K562 (cell line): ENCODE results near the gene PPP3CA. TPM values are rescaled to one million over a fixed set of nuclear protein-coding genes. Genes with fewer than 3 reads are reported as not detected.

ENCODE experiments used
- ATAC-seq: fragments of 200-7000 bp; cut with Tn5 transposase; 3 replicates; pipeline ENCODE4 v1.9.1; 2020; ENCODE audit warnings: moderate library complexity
- BruUV-seq: library from RNA; stranded (reverse); fragments of 400-500 nt; replicated peaks from 2 replicates; lab custom pipeline; 2021; lab: Mats Ljungman, UMichigan
- CTCF ChIA-PET: fragments of 300-600 bp; formaldehyde crosslinking; extraction: SDS; loops from one replicate; lab custom pipeline; 2021; ENCODE audit warnings: low intra/inter-chr PET ratio; lab: Yijun Ruan, JAX
- POLR2A ChIA-PET: fragments of 300-600, 350-650 bp; sonication (Branson Sonifier 250); formaldehyde crosslinking; extraction: SDS; loops from one replicate; lab custom pipeline; 2021; ENCODE audit warnings: antibody characterized with exemption, inconsistent platforms; lab: Yijun Ruan, JAX
- DNase-seq, 4 experiments: peaks; one replicate each; pipeline versions ENCODE4 v3.0.0 to v3.0.0-alpha.2; 2011 to 2018; ENCODE audit warnings: low spot score in 3 of 4, mixed read lengths in 3 of 4; ENCODE audit errors: extremely low read depth in 1 of 4
- FAIRE-seq: peaks from 2 replicates; lab custom pipeline; 2011; peaks lifted over from hg19 to GRCh38; lab: Jason Lieb, UNC
- H2AFZ ChIP-seq: 2 replicates; pipeline ENCODE4 v1.6.0; 2011; ENCODE audit warnings: low read depth, low read length, control low read depth, inconsistent platforms
- H3K27ac ChIP-seq: fragments of 200-600 bp; 3 replicates; pipeline ENCODE4 v1.8.0; 2011; ENCODE audit warnings: low read depth, mild to moderate bottlenecking, control low read depth, inconsistent platforms, low read length, moderate library complexity, mixed read lengths; ENCODE audit errors: extremely low read depth
- H3K27me3 ChIP-seq, 2 experiments: fragments of 300-600 bp in 1 of 2; 2 replicates in 1 of 2; 3 replicates in 1 of 2; pipeline versions ENCODE4 v1.6.0 to v1.8.0; 2011; ENCODE audit warnings: inconsistent platforms in 2 of 2, low read length in 2 of 2, mild to moderate bottlenecking in 1 of 2, mixed read lengths in 1 of 2, moderate library complexity in 1 of 2; ENCODE audit not compliant: control insufficient read depth in 2 of 2, insufficient read depth in 2 of 2
- H3K36me3 ChIP-seq: fragments of 300-600 bp; 3 replicates; pipeline ENCODE4 v1.8.0; 2011; ENCODE audit warnings: mild to moderate bottlenecking, low read length, inconsistent platforms; ENCODE audit not compliant: control insufficient read depth, insufficient read depth
- H3K4me1 ChIP-seq, 2 experiments: fragments of 200-600 bp in 1 of 2; replicated peaks in 1 of 2; 2 replicates in 1 of 2; 3 replicates in 1 of 2; pipeline versions ENCODE4 v1.5.1 to v1.8.0; 2011; ENCODE audit warnings: inconsistent platforms in 2 of 2, low read length in 2 of 2, mild to moderate bottlenecking in 1 of 2, mixed read lengths in 1 of 2, moderate library complexity in 1 of 2; ENCODE audit not compliant: control insufficient read depth in 2 of 2, insufficient read depth in 2 of 2
- H3K4me2 ChIP-seq: 2 replicates; pipeline ENCODE4 v1.6.1; 2011; ENCODE audit warnings: low read length, control low read depth, inconsistent platforms, mixed read lengths; ENCODE audit not compliant: insufficient read depth
- H3K4me3 ChIP-seq: fragments of 200-600 bp; sonication (generic), shearing (Covaris generic); 2 replicates; pipeline ENCODE4 v1.5.1; 2016; ENCODE audit warnings: control low read depth, inconsistent platforms
- H3K79me2 ChIP-seq: fragments of 200-600 bp; 3 replicates; pipeline ENCODE4 v1.8.0; 2011; ENCODE audit warnings: low read length, inconsistent platforms; ENCODE audit not compliant: control insufficient read depth, insufficient read depth
- H3K9ac ChIP-seq, 2 experiments: 2 replicates each; pipeline versions ENCODE4 v1.6.0 to v1.6.1; 2011; ENCODE audit warnings: low read depth in 2 of 2, low read length in 2 of 2, control low read depth in 1 of 2, inconsistent platforms in 1 of 2, mild to moderate bottlenecking in 1 of 2, mixed read lengths in 1 of 2; ENCODE audit not compliant: insufficient read depth in 1 of 2
- H3K9me1 ChIP-seq: one replicate; pipeline ENCODE4 v1.6.0; 2011; ENCODE audit warnings: inconsistent platforms, mild to moderate bottlenecking, low read length, moderate library complexity; ENCODE audit not compliant: control insufficient read depth, insufficient read depth
- H3K9me3 ChIP-seq: replicated peaks from 2 replicates; pipeline ENCODE4 v1.5.1; 2011; ENCODE audit warnings: low read depth, low read length, inconsistent platforms; ENCODE audit not compliant: control insufficient read depth, insufficient read depth
- H4K20me1 ChIP-seq: replicated peaks from 2 replicates; pipeline ENCODE4 v1.6.1; 2011; ENCODE audit warnings: low read length, inconsistent platforms, mixed read lengths; ENCODE audit not compliant: control insufficient read depth, insufficient read depth
- CHD2 ChIP-seq: IDR thresholded peaks from 2 replicates; pipeline ENCODE4 v1.6.1; 2011; ENCODE audit warnings: low read depth, low read length
- CREBBP ChIP-seq: IDR thresholded peaks from one replicate; pipeline ENCODE4 v1.6.1; 2012; ENCODE audit warnings: low read depth, mild to moderate bottlenecking, control low read depth, inconsistent platforms, low read length
- CTCFL ChIP-seq: IDR thresholded peaks from 2 replicates; pipeline ENCODE4 v1.6.1; 2011; ENCODE audit warnings: borderline replicate concordance, low read depth, mild to moderate bottlenecking, moderate library complexity, low read length; ENCODE audit not compliant: insufficient read depth, poor library complexity, severe bottlenecking
- NCOA4 ChIP-seq: fragments of 450-650 bp; IDR thresholded peaks from 2 replicates; pipeline ENCODE4 v1.6.1; 2018; ENCODE audit warnings: mild to moderate bottlenecking; ENCODE audit not compliant: partially characterized antibody
- NR1H2 ChIP-seq: sonication (generic); formaldehyde crosslinking; IDR thresholded peaks from 2 replicates; pipeline ENCODE4 v1.4.0; 2020; ENCODE audit warnings: mild to moderate bottlenecking, missing genetic modification reagents
- ZNF124 ChIP-seq: sonication (generic); formaldehyde crosslinking; IDR thresholded peaks from 2 replicates; pipeline ENCODE4 v1.8.1; 2022; ENCODE audit warnings: missing genetic modification reagents
- ZNF324 ChIP-seq: fragments of 250-450 bp; sonication (Bioruptor Pico); IDR thresholded peaks from 2 replicates; pipeline ENCODE4 v1.4.0; 2020; ENCODE audit warnings: mild to moderate bottlenecking
- WGBS: fragments of 100-300 bp; shearing (Covaris generic); methylation state at CpG from one replicate; pipeline ENCODE4 v1.1.6; 2016; ENCODE audit warnings: low coverage, mixed read lengths; ENCODE audit not compliant: insufficient coverage; ENCODE audit errors: missing lambda C conversion rate; 5-methylcytosine and 5-hydroxymethylcytosine counted together
- in situ Hi-C: fragments of 300-500 bp; cut with MboI; formaldehyde crosslinking; loops from 4 replicates; pipeline ENCODE4 v1.15.0; 2018; ENCODE audit warnings: inconsistent platforms, mixed read lengths
- intact Hi-C: fragments of 100-400 bp; cut with micrococcal nuclease; formaldehyde crosslinking; loops from 2 replicates; pipeline ENCODE4 v1.14.2; 2022
- polyA plus RNA-seq, 8 experiments: library from polyadenylated mRNA; depleted of rRNA in 4 of 8; stranded (reverse) in 5 of 8; unstranded in 3 of 8; fragments of >200 nt; fragmentation: Nextera tagmentation in 2 of 8; fragmentation: Illumina TruSeq in 1 of 8; extraction: Ambion mirVana in 2 of 8; extraction: Trizol in 1 of 8; gene quantifications; 2 replicates each; pipeline versions ENCODE4 v1.2.1 to v1.2.3, GENCODE V29; 2011 to 2014; ENCODE audit warnings: inconsistent platforms in 1 of 8, missing spikeins in 1 of 8
- total RNA-seq, 7 experiments: library from RNA; depleted of rRNA in 6 of 7; stranded (reverse); fragments of >200 nt in 6 of 7; fragmentation: Illumina TruSeq in 2 of 7; extraction: Trizol in 2 of 7; gene quantifications; 2 replicates each; pipeline versions ENCODE4 v1.2.1 to v1.2.3, GENCODE V29; 2011 to 2021; ENCODE audit warnings: low replicate concordance in 1 of 7

The PPP3CA gene
- total and polyA plus RNA-seq, 9 of the 15 experiments (the other 6 are each of a cell fraction or from before 2014, with no cell fraction given) = 0.94 to 3.2 (median 1.6) TPM

GRCh38 chr4:101252721-101253120, 94.6 kb downstream of the PPP3CA start:
- Histone ChIP-seq H3K9me1 (no peaks in the 10 kb centered on the region), H3K27me3 (no peaks in the 10 kb centered on the region), H3K79me2 (no peaks in the 10 kb centered on the region), H3K9ac (no peak overlapping the region), H3K27ac (no peak overlapping the region), H3K4me3 (no peak overlapping the region), H3K4me2 (no peak overlapping the region), H3K4me1 (no peaks in the 10 kb centered on the region), H4K20me1 (no peaks in the 10 kb centered on the region), H2AFZ (no peak overlapping the region), H3K9me3 (no peaks in the 10 kb centered on the region)
- DNase-seq (no peak), ATAC-seq (no peak), FAIRE-seq (no peak)
- in situ Hi-C loops = no loop called here
- WGBS = 0% methylated on average over 2 of the region's 2 CpGs
- CTCF ChIA-PET = no interaction called here
- TF ChIP-seq CREBBP (no peak), ZNF124 (CRISPR knock-in tag) (no peak), CTCFL (no peak), NR1H2 (CRISPR knock-in tag) (no peak), ZNF324 (CRISPR knock-in tag) (no peak), CHD2 (no peak), NCOA4 (no peak)
- TF ChIP-seq, all 486 proteins: peak for 0
- no TSS peak for BruUV-seq
- POLR2A ChIA-PET = no interaction called here
- H3K36me3 ChIP-seq = no peaks in the 10 kb centered on the region
- intact Hi-C loops = no loop called here
